Colonic mucosa (tissue), 4 donors: ENCODE measurements around the gene ODC1. TPM values are rescaled to one million over a fixed set of nuclear protein-coding genes. Genes with fewer than 3 reads are reported as not detected.

Experiments used
- DNase-seq: peaks from one replicate; pipeline ENCODE4 v3.0.0-alpha.2; 2020
- H3K27ac ChIP-seq: fragments of 200-600 bp; one replicate; pipeline ENCODE4 v1.8.0; 2021
- H3K27me3 ChIP-seq: fragments of 200-600 bp; one replicate; pipeline ENCODE4 v1.8.0; 2021
- H3K36me3 ChIP-seq: fragments of 200-600 bp; one replicate; pipeline ENCODE4 v1.8.0; 2021
- H3K4me1 ChIP-seq: fragments of 200-600 bp; one replicate; pipeline ENCODE4 v1.8.0; 2021; ENCODE audit warnings: mild to moderate bottlenecking
- H3K4me3 ChIP-seq: fragments of 200-600 bp; one replicate; pipeline ENCODE4 v1.8.0; 2021
- H3K9ac ChIP-seq, 2 donors: one replicate each; pipeline ENCODE4 v1.7.0; 2013; ENCODE audit warnings: control low read depth in 2 of 2, low read depth in 2 of 2, low read length in 2 of 2
- H3K9me3 ChIP-seq: fragments of 200-600 bp; one replicate; pipeline ENCODE4 v1.8.0; 2021
- CTCF ChIP-seq: fragments of 200-600 bp; IDR thresholded peaks from one replicate; pipeline ENCODE4 v1.8.0; 2022; ENCODE audit warnings: antibody characterized with exemption, mild to moderate bottlenecking
- intact Hi-C: fragments of 100-400 bp; cut with DNase I; formaldehyde crosslinking; loops from one replicate; pipeline ENCODE4 v1.14.1; 2022
- total RNA-seq, 2 donors: library from RNA; stranded (reverse); fragmentation: NEBNext Ultra II Directional in 1 of 2; extraction: Animal tissue kit (Norgen Biotek cat#: 25700) in 1 of 2; gene quantifications; one replicate each; pipeline ENCODE4 v1.2.1, GENCODE V29; 2021
- donor health status: healthy.
- donor health status: DM: no; HTN: no; CAD: no.
- donor health status: DM: no; HTN: no; CAD: no.

ODC1 gene
- total RNA-seq, 2 donors from 2014 or later = 45.8 to 107 TPM

DNA sequence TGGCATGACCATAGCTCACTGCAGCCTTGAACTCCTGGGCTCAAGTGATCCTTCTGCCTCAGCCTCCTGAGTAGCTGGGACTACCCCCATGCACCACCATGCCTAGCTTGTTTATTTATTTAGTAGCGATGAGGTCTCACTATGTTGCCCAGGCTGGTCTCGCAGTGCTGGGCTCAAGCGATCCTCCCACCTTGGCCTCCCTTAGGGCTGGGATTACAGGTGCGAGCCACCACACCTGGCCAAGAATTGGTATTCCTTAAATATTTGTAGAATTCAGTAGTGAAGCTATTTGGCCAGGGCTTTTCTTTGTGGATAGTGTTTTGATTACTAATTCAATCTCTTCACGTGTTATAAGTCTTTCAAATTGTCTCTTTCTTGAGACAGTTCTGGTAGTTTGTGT, 56.0 kb downstream of the ODC1 start:
- Histone ChIP-seq H3K36me3 (no peaks in the 10 kb centered on the region), H3K9ac (no peak overlapping the region), H3K27ac (no peak overlapping the region), H3K4me3 (no peak overlapping the region), H3K9me3 (no peaks in the 10 kb centered on the region), H3K27me3 (no peaks in the 10 kb centered on the region), H3K4me1 (peaks cover 12% of the 10 kb centered on the region)
- DNase-seq = no peak
- intact Hi-C loops = no loop called here
- TF ChIP-seq CTCF = no peak

DNA sequence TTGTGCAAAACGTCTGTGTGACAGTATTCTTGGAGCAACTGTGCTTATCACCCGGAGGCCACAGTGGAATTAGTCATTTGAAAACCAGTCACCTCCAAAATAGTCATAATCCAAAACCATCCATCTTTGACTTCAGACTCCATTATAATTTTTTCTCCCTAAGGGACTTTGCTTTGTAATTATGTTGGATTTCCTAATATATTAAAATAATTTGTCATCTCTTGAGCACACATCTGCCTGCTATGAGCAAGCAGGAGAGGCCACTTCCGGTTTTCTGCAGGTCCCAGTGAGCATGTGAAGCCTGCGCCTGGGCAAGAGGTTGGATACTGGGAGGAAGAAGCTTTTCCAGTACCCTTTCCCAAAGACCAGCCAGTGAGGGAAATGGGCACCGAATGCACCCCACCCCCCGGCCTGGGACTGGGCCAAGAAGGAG, 57.7 kb downstream of the ODC1 start:
- Histone ChIP-seq H3K9ac (no peak overlapping the region), H3K9me3 (no peaks in the 10 kb centered on the region), H3K27me3 (no peaks in the 10 kb centered on the region), H3K27ac (no peak overlapping the region), H3K4me3 (no peak overlapping the region), H3K36me3 (no peaks in the 10 kb centered on the region), H3K4me1 (peaks cover 12% of the 10 kb centered on the region)
- no peak for TF ChIP-seq CTCF
- no peak for DNase-seq
- intact Hi-C loops = no loop called here

Other genes starting within 250 kb of the ODC1 start
- 10 to 100 TPM; 64.5 to 85.7 TPM for gene HPCAL1, start 145.4 kb downstream of the ODC1 start, total RNA-seq
- 10 to 100 TPM; 19.4 to 26.8 TPM for gene NOL10, start 241.6 kb upstream of the ODC1 start, total RNA-seq